Spinal cord (tissue), 9 donors: ENCODE data around the gene C21orf91. TPM values are rescaled to one million over a fixed set of nuclear protein-coding genes. Genes with fewer than 3 reads are reported as not detected.

Experiments
- DNase-seq, 6 donors: peaks; one replicate each; pipeline versions ENCODE4 v3.0.0 to v3.0.0-alpha.2; 2013 to 2015; ENCODE audit warnings: low spot score in 6 of 6, low read depth in 4 of 6
- H3K27ac ChIP-seq: one replicate; pipeline ENCODE4 v1.5.1; 2013; ENCODE audit warnings: low read depth, low read length, control low read depth
- H3K27me3 ChIP-seq: one replicate; pipeline ENCODE4 v1.6.1; 2013; ENCODE audit warnings: low read length; ENCODE audit not compliant: control insufficient read depth, insufficient read depth
- H3K36me3 ChIP-seq: one replicate; pipeline ENCODE4 v1.6.1; 2013; ENCODE audit warnings: low read length; ENCODE audit not compliant: control insufficient read depth, insufficient read depth
- H3K4me1 ChIP-seq: one replicate; pipeline ENCODE4 v1.6.1; 2013; ENCODE audit warnings: low read length; ENCODE audit not compliant: control insufficient read depth, insufficient read depth
- H3K4me3 ChIP-seq: one replicate; pipeline ENCODE4 v1.5.1; 2013; ENCODE audit warnings: low read depth, low read length, control low read depth
- H3K9me3 ChIP-seq: one replicate; pipeline ENCODE4 v1.6.1; 2013; ENCODE audit warnings: low read length; ENCODE audit not compliant: control insufficient read depth, insufficient read depth
- polyA plus RNA-seq, 2 donors: library from polyadenylated mRNA; unstranded; fragments of 120-200 nt; gene quantifications; one replicate each; pipeline ENCODE4 v1.2.1, GENCODE V29; 2013; ENCODE audit not compliant: insufficient read length in 2 of 2
- total RNA-seq, 2 donors: library from RNA; depleted of rRNA in 1 of 2; stranded (reverse); fragments of 120-200 nt in 1 of 2; fragments of >200 nt in 1 of 2; gene quantifications; one replicate each; pipeline versions ENCODE4 v1.2.3 to v1.2.4, GENCODE V29; 2013 to 2014

The C21orf91 gene
- total and polyA plus RNA-seq, 4 donors = 8.6 to 21.7 (median 14.3) TPM

DNA sequence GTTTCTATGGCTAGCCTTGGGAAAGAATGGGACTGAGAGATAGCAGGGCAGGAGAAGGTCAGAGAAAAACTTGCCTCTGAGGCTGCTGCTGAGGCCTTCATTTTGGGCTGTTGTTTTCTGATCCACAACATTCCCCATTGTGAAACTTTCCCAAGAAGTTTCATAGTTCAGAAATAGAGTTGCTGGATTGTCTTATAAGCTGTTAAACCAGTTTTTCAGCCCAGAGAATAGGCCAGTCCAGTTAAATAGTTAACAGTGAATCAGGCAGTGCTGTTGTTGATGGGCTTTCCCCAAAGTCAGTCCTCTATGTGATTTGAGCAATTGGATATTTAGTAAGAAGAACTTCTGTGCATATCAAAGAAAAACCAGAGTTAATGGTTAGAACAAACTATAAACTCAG is 77.0 kb downstream of the C21orf91 start:
- no peak for DNase-seq
- H3K9me3 ChIP-seq = no peaks in the 10 kb centered on the region
- no peaks in the 10 kb centered on the region for H3K36me3 ChIP-seq
- no peaks in the 10 kb centered on the region for H3K27me3 ChIP-seq
- no peaks in the 10 kb centered on the region for H3K4me1 ChIP-seq
- no peak overlapping the region for H3K4me3 ChIP-seq
- H3K27ac ChIP-seq = no peak overlapping the region

Other genes starting within 250 kb of the C21orf91 start
- 10 to 100 TPM; 37.6 to 40.8 TPM for gene BTG3, start 206.5 kb downstream of the C21orf91 start, total RNA-seq
- gene BTG3, start 206.5 kb downstream of the C21orf91 start, polyA plus RNA-seq = 10 to 100 TPM; 32.0 to 34.3 TPM